T-helper 9 cell (primary cell): ENCODE data around the gene GANC.
"Not testable (repeated sequence)": the region's sequence is repeated elsewhere in the genome, so short reads cannot be mapped to it uniquely, and the experiment has no call there.

Experiments
- DNase-seq: peaks from one replicate; pipeline ENCODE4 v3.0.0-alpha.2; 2020

Gene GANC

GRCh38 chr15:42285034-42285433, 12.0 kb downstream of the GANC start:
- DNase-seq, result no peak

- no peak for DNase-seq
Observed at GRCh38 chr15:42286445-42287029, 13.5 kb downstream of the GANC start.

DNA sequence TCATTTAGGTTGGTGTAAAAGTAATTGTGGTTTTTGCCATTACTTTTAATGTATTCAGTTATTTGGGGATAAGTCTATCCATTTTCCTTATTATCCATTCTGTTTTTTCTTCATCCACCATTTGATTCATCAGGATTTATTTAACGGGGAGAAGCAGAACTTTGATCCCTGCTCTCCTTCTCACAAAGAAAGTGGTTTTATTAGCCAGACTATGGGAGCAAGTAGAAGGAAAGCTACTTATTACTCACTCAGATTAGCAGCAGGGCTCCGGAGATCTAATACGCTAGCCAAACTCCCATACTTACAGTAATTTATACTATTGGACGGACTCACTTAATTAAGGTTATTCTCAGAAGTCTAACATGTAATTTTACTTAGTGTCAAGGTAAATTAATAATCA, 14.9 kb downstream of the GANC start:
- no peak for DNase-seq

GRCh38 chr15:42289166-42289565, 16.2 kb downstream of the GANC start:
- DNase-seq, result no peak

GRCh38 chr15:42301004-42301403, 28.0 kb downstream of the GANC start:
- DNase-seq, result not testable (repeated sequence)

- no peak for DNase-seq
Observed at GRCh38 chr15:42306681-42307080, 33.7 kb downstream of the GANC start.

- DNase-seq, result no peak
Observed at GRCh38 chr15:42313463-42313862, 40.5 kb downstream of the GANC start.

DNA sequence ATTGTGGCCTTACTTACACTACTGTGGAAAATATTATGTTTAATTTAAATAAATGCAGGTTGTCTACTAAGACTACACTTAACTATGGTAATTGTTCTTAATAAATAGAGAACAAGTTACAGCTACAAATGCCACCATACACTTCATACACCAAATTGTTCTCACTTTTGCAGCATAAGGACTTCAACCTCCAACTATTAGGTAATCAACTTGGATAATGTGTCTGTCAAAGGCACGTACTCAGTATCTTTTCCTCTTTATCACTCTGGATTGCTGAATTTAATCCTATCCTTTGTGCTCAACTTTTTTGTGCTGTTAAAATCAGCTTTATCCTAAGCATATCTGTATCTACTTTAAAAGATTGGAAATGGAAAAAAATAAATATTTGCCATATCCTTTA, 41.8 kb downstream of the GANC start:
- no peak for DNase-seq

- DNase-seq, result no peak
Observed at GRCh38 chr15:42315521-42315920, 42.5 kb downstream of the GANC start.

GRCh38 chr15:42316282-42316805, 43.3 kb downstream of the GANC start:
- not testable (repeated sequence) for DNase-seq

- no peak for DNase-seq
Observed at GRCh38 chr15:42319206-42319605, 46.2 kb downstream of the GANC start.

DNA sequence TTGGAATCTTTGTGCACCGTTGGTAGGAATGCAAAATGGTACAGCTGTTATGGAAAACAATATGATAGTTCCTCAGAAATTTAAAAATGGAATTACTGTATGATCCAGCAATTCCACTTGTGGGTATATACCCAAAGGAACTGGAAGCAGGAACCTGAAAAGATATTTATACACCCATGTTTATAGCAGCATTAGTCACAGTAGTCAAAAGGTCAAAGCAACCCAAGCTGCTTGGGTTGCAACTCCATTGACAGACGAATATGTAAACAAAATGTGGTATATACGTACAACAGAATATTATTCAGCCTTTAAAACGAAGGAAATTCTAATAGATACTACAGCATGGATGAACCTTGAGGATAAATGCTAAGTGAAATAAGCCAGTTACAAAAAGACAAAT, 51.3 kb downstream of the GANC start:
- DNase-seq, result no peak

DNA sequence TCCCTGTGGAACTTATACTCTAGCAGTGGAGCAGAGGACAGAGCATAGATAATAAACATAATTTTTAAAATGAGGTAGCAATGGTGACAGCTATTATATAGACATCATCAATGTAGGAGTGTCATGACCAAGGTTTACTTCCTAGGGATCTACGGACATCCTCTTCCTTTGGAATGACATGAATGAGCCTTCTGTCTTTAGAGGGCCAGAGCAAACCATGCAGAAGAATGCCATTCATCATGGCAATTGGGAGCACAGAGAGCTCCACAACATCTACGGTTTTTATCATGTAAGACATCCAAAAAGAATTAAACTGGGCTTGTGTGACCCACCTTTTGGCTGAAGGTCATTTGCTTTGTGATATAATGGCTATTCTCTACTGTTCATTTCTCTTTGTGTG, 56.2 kb downstream of the GANC start:
- no peak for DNase-seq

DNA sequence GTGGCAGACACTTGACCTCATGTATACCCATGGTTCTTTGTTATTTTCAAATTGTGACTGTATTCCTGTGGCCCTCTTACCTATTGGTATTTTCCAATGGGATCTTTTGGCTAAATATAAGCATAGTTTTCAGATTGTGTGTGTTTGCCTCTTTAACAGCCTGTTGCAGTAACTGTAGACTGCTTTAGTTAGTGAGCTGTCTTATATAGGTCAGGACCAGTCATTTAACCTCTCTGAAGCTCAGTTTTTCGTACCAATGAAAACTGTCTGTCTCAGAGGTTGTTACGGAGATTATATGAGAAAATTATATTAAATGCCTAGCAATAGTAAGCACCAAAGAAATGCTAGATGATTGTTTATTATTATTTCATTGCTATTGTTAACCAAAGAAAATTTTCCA, 57.0 kb downstream of the GANC start:
- DNase-seq, result no peak

DNA sequence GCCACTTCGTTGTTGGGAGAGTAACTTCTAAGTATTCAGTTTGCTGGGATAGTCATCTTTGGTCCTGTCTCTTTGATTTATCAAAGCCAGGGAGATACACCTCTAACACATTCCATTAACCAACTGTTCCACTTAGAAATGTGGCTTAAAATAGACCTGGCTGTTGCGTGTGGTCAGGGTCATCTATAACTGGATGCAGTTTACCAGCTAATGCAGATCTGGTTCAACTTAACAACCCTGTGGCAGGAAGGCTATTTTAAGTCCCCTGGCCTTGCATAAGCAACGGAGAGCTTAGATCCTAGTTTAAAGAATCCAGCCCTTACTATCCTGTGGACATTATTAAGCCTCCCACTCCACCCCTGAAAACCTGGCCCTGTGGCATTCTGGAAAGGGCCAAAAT, 58.2 kb downstream of the GANC start:
- no peak for DNase-seq

DNA sequence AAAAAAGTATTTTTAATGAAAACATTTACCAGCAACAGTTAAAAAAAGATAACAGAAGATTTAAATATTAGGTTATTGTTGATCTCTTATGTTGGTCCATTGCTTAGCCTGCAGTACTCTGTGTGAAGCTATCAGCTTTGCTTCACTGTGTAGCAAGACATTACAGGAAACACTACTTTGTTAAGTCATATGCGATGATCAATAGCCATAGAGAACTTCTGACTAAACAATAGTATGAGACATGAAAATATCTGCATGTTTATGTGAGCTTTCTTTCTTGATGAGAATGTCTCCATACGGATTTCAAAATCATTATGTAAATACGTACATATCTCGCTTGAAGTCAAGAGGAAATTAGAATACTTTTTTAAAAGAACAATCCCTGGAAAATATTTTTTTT, 59.3 kb downstream of the GANC start:
- DNase-seq, result no peak

DNA sequence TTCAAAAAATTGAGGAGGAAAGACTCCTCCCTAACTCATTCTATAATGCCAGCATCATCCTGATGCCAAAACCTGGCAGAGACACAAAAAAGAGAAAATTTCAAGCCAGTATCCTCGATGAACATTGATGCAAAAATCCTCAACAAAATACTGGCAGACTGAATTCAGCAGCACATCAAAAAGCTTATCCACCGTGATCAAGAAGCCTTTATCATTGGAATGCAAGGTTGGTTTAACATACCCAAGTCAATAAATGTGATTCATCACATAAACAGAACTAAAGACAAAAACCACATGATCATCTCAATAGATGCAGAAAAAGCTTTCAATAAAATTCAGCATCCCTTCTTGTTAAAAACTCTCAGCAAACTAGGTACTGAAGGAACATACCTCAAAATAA, 62.1 kb downstream of the GANC start:
- DNase-seq, result no peak

- DNase-seq, result not testable (repeated sequence)
Observed at GRCh38 chr15:42336650-42337049, 63.6 kb downstream of the GANC start.

DNA sequence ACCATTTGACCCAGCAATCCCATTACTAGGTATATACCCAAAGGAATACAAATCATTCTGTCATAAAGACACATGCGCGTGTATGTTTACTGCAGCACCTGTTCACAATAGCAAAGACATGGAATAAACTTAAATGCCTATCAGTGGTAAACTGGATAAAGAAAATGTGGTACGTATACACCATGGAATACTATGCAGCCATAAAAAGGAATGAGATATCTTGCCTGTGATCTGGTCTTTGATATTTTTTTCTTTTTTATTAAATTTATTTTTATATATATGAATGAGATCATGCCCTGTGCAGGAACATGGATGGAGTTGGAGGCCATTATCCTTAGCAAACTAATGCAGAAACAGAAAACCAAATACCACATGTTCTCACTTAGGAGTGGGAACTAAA, 64.1 kb downstream of the GANC start:
- not testable (repeated sequence) for DNase-seq

GRCh38 chr15:42338500-42338899, 65.5 kb downstream of the GANC start:
- DNase-seq, result no peak

DNA sequence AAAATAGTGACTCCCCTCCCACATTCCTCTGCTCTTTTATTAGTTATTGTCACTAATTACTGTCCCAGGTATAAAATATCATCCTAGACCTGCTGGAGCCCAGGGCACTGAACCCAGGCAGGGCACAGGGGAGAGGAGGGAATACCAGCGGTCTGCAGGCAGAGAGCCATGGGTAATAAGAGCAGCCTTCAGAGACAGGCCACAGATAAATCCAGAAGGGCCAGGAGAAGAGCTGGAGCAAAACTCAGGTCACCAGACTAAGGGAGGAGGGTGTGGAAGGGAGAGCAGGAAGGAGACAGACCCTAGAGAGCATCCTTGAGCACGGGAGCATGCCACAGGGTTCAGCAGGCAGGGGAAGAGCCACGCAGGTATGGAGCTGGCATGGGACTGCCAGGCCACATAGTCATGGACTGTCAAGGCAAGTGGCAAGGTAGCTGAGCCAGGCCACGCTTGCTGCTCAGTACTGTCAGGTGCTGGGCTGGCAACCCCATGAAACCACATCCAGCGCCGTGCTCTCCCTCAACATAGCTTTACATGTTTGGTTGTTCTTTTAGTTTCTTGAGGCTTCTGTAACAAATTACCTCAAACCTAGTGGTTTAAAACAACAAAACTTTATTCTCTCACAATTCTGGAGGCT, 70.7 kb downstream of the GANC start:
- no peak for DNase-seq

DNA sequence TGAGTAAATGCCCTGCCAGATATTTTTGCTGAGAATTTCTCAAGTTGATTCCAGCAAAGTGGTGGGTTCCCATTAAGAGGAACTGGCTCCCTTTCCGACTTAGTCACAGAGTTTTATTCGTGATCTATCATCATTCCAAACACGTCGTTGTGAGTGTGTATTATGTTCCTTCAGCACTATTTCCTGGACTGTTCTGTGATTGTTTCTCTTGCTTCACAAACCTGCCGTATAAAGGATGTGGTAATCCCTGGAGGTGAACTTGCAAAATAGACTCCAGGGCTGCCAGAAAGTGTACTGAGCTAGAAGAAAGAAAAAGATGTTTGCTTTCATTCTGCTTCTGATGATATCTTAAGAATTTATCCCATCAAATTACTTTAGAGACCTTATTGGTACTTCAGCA, 71.8 kb downstream of the GANC start:
- no peak for DNase-seq

DNA sequence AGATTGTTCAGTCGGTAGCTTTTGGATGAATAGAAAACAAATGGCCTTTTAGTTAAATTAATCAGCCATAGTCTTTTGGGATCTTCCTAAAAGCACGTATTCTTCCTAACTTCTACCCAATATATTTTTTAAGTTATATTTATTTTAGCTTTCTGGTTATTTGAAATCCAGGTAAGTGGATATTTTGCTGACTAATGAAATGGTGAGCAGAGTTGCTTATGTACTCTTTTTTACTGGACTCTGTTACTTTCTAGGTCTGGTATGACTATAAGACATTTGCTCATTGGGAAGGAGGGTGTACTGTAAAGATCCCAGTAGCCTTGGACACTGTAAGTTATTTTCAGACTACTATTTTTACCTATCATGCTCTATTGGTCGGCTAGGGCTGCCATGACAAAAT, 72.5 kb downstream of the GANC start:
- DNase-seq, result no peak

GRCh38 chr15:42348083-42348482, 75.1 kb downstream of the GANC start:
- DNase-seq, result no peak

DNA sequence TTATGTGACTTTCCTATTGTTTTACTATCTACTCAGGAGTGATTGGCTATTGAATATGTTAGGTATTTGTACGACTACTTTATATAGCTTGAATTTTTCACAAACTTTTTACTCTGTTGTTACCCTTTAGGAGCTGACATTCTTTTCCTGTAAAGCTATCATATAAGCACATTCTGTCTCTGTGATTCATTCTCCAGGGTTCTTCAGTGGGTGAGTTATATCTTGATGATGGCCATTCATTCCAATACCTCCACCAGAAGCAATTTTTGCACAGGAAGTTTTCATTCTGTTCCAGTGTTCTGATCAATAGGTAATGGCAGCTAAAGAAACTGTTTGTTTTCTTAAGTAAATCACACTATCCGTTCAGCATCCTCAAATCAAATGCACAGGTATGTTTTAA, 76.2 kb downstream of the GANC start:
- no peak for DNase-seq
